NCI-H524 (cell line): ENCODE results near the gene ABCB9.
"Not testable (repeated sequence)": the region's sequence is repeated elsewhere in the genome, so short reads cannot be mapped to it uniquely, and the experiment has no call there.

Source experiments
- DNase-seq, 2 experiments: peaks; one replicate each; lab custom pipeline; 2025; lab: John Stamatoyannopoulos, UW

The ABCB9 gene

GRCh38 chr12:122965851-122966742 is at the start of gene ABCB9:
TSS of gene ABCB9 (minus strand) at chr12:122966463. CDS start at chr12:122960235, 6,228 bp downstream.
- DNase-seq = peak; percentile 80 to 83

- DNase-seq = not testable (repeated sequence)
These were observed 48.2 kb upstream of the ABCB9 start for GRCh38 chr12:123014473-123014872.

GRCh38 chr12:123013185-123014095 is 47.2 kb upstream of the ABCB9 start:
- DNase-seq = no peak

- no peak for DNase-seq
These were observed 45.4 kb upstream of the ABCB9 start for GRCh38 chr12:123011701-123012100.

GRCh38 chr12:123010681-123011080 is 44.4 kb upstream of the ABCB9 start:
- no peak for DNase-seq

- no peak for DNase-seq
These were observed 43.8 kb upstream of the ABCB9 start for GRCh38 chr12:123010110-123010509.

GRCh38 chr12:123006977-123007376 is 40.7 kb upstream of the ABCB9 start:
- DNase-seq = no peak

- no peak for DNase-seq
These were observed 38.9 kb upstream of the ABCB9 start for GRCh38 chr12:123005081-123005626.

- no peak for DNase-seq
These were observed 38.0 kb upstream of the ABCB9 start for GRCh38 chr12:123004287-123004686.

GRCh38 chr12:123003257-123003656 is 37.0 kb upstream of the ABCB9 start:
- DNase-seq = no peak

- DNase-seq = no peak
These were observed 35.2 kb upstream of the ABCB9 start for GRCh38 chr12:123001464-123001863.

- no peak for DNase-seq
These were observed 34.3 kb upstream of the ABCB9 start for GRCh38 chr12:123000578-123000977.

- DNase-seq = no peak
These were observed 33.7 kb upstream of the ABCB9 start for GRCh38 chr12:122999986-123000420.

- peak in 1 of 2 experiments; percentile 43 for DNase-seq
These were observed 33.1 kb upstream of the ABCB9 start for GRCh38 chr12:122999196-122999946.

GRCh38 chr12:122998316-122998715 is 32.1 kb upstream of the ABCB9 start:
- DNase-seq = no peak

- DNase-seq = no peak
These were observed 31.3 kb upstream of the ABCB9 start for GRCh38 chr12:122997343-122998250.

- DNase-seq = no peak
These were observed 30.5 kb upstream of the ABCB9 start for GRCh38 chr12:122996621-122997342.

GRCh38 chr12:122996188-122996601 is 29.9 kb upstream of the ABCB9 start:
- DNase-seq = no peak

- DNase-seq = no peak
These were observed 29.4 kb upstream of the ABCB9 start for GRCh38 chr12:122995503-122996187.
